HFFc6 (cell line): ENCODE results near the gene TBK1. TPM values are rescaled to one million over a fixed set of nuclear protein-coding genes. Genes with fewer than 3 reads are reported as not detected.

ENCODE experiments used
- DNase-seq: peaks from one replicate; pipeline ENCODE4 v3.0.0-alpha.2; 2018
- H3K27ac Mint-ChIP-seq: 2 replicates; pipeline ENCODE4 v1.8.0; 2020; ENCODE audit warnings: mild to moderate bottlenecking, mixed read lengths
- H3K27me3 Mint-ChIP-seq: 2 replicates; pipeline ENCODE4 v1.8.0; 2021; ENCODE audit warnings: mild to moderate bottlenecking, moderate library complexity, mixed read lengths; ENCODE audit not compliant: insufficient read depth
- H3K36me3 Mint-ChIP-seq: 2 replicates; pipeline ENCODE4 v1.8.0; 2021; ENCODE audit warnings: low read depth, mixed read lengths
- H3K4me1 Mint-ChIP-seq: 2 replicates; pipeline ENCODE4 v1.8.0; 2020; ENCODE audit warnings: low read depth, mixed read lengths
- H3K4me3 Mint-ChIP-seq: 2 replicates; pipeline ENCODE4 v1.8.0; 2020; ENCODE audit warnings: mild to moderate bottlenecking, moderate library complexity, mixed read lengths
- H3K9me3 Mint-ChIP-seq: 2 replicates; pipeline ENCODE4 v1.8.0; 2020; ENCODE audit warnings: mild to moderate bottlenecking, mixed read lengths
- CTCF ChIP-seq: fragments of 200-600 bp; sonication (generic); IDR thresholded peaks from 2 replicates; pipeline ENCODE4 v1.5.0; 2021; ENCODE audit warnings: antibody characterized with exemption, mild to moderate bottlenecking
- total RNA-seq, 6 experiments: library from RNA; stranded (reverse); fragmentation: NEBNext Ultra II Directional; extraction: Animal tissue kit (Norgen Biotek cat#: 25700); gene quantifications; 2 replicates in 1 of 6; 3 replicates in 5 of 6; pipeline ENCODE4 v1.2.3, GENCODE V29; 2021

The TBK1 gene
- total RNA-seq, 6 experiments from 2014 or later, result 20.2 to 23.8 (median 21.0) TPM

- Mint-ChIP-seq H3K9me3 (no peaks in the 10 kb centered on the region), H3K4me1 (peaks cover 7% of the 10 kb centered on the region), H3K27ac (no peak overlapping the region), H3K4me3 (no peak overlapping the region), H3K27me3 (no peaks in the 10 kb centered on the region), H3K36me3 (peaks cover 5% of the 10 kb centered on the region)
- DNase-seq, result no peak
- no peak for TF ChIP-seq CTCF
Measured at GRCh38 chr12:64494998-64495729, 43.2 kb downstream of the TBK1 start.

DNA sequence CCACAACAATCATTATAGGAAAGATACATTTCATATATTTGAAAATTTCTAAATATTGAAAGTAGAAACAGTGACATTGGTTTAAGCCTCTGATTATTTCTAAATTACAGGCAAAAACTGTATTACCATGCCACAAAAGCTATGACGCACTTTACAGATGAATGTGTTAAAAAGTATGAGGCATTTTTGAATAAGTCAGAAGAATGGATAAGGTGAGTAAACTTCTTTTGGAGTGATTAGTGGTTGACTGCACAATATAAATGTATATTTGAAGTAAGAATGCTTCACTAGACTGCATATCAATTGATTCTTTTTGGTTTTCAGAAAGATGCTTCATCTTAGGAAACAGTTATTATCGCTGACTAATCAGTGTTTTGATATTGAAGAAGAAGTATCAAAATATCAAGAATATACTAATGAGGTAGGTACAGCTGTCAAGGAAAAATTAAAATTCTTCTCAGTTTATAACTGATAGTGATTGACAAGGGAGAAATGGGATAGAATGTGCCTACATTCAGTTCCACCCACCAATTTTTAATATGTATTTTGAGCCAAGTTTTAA is 45.0 kb downstream of the TBK1 start:
- no peak for DNase-seq
- no peak for TF ChIP-seq CTCF
- H3K27ac Mint-ChIP-seq, result no peak overlapping the region
- H3K27me3 Mint-ChIP-seq, result no peaks in the 10 kb centered on the region
- H3K36me3 Mint-ChIP-seq, result peaks cover 5% of the 10 kb centered on the region
- H3K9me3 Mint-ChIP-seq, result no peaks in the 10 kb centered on the region
- H3K4me1 Mint-ChIP-seq, result peaks cover 7% of the 10 kb centered on the region
- H3K4me3 Mint-ChIP-seq, result no peak overlapping the region

GRCh38 chr12:64497484-64497883 is 45.6 kb downstream of the TBK1 start:
- Mint-ChIP-seq H3K9me3 (no peaks in the 10 kb centered on the region), H3K4me3 (no peak overlapping the region), H3K36me3 (peaks cover 5% of the 10 kb centered on the region), H3K4me1 (peaks cover 7% of the 10 kb centered on the region), H3K27me3 (no peaks in the 10 kb centered on the region), H3K27ac (no peak overlapping the region)
- no peak for TF ChIP-seq CTCF
- DNase-seq, result no peak

DNA sequence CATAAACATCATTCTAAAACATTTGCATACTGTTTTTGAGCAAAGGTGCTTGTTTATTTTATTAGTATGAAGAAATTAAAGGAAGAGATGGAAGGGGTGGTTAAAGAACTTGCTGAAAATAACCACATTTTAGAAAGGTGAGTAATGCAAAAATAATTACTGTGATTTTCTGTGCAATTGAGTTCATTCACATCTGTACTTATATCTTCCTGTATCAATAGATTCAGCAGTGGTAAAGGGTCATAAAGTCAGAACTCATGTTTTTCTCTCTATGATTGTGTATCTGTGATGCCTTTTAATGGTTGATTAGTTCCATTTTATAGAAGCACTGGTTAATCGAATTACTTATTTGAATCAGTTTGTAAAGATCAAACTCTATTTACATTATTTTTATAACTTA is 46.0 kb downstream of the TBK1 start:
- DNase-seq, result no peak
- Mint-ChIP-seq H3K27me3 (no peaks in the 10 kb centered on the region), H3K4me1 (peaks cover 7% of the 10 kb centered on the region), H3K4me3 (no peak overlapping the region), H3K9me3 (no peaks in the 10 kb centered on the region), H3K27ac (no peak overlapping the region), H3K36me3 (peaks cover 5% of the 10 kb centered on the region)
- TF ChIP-seq CTCF, result no peak

- Mint-ChIP-seq H3K36me3 (peaks cover 5% of the 10 kb centered on the region), H3K27me3 (no peaks in the 10 kb centered on the region), H3K27ac (no peak overlapping the region), H3K4me3 (no peak overlapping the region), H3K4me1 (peaks cover 7% of the 10 kb centered on the region), H3K9me3 (no peaks in the 10 kb centered on the region)
- DNase-seq, result no peak
- TF ChIP-seq CTCF, result no peak
Measured at GRCh38 chr12:64500394-64500793, 48.5 kb downstream of the TBK1 start.
